Karpas-422 (cell line): Measurements from ENCODE around the gene RAB11FIP4. TPM values are rescaled to one million over a fixed set of nuclear protein-coding genes. Genes with fewer than 3 reads are reported as not detected.

Experiments
- DNase-seq: peaks from one replicate; pipeline ENCODE4 v3.0.0-alpha.2; 2015
- H2AFZ ChIP-seq: fragments of 200-600 bp; sonication (generic); 2 replicates; pipeline ENCODE4 v1.6.1; 2014; ENCODE audit warnings: antibody characterized with exemption, low read length, mixed read lengths
- H3K27ac ChIP-seq: fragments of 200-600 bp; sonication (generic); 2 replicates; pipeline ENCODE4 v1.5.1; 2014; ENCODE audit warnings: mild to moderate bottlenecking, low read length, moderate library complexity
- H3K27me3 ChIP-seq: fragments of 200-600 bp; sonication (generic); 2 replicates; pipeline ENCODE4 v1.6.1; 2014; ENCODE audit warnings: low read length, mixed read lengths
- H3K36me3 ChIP-seq: fragments of 200-600 bp; sonication (generic); 2 replicates; pipeline ENCODE4 v1.6.1; 2014; ENCODE audit warnings: low read length, mixed read lengths; ENCODE audit not compliant: insufficient read depth
- H3K4me1 ChIP-seq: fragments of 200-600 bp; sonication (generic); 2 replicates; pipeline ENCODE4 v1.6.1; 2014; ENCODE audit warnings: mild to moderate bottlenecking, low read length, mixed read lengths
- H3K4me2 ChIP-seq: fragments of 200-600 bp; sonication (generic); 2 replicates; pipeline ENCODE4 v1.6.1; 2014; ENCODE audit warnings: low read length, low read depth, mild to moderate bottlenecking; ENCODE audit not compliant: poor library complexity, severe bottlenecking
- H3K4me3 ChIP-seq: fragments of 200-600 bp; sonication (generic); 2 replicates; pipeline ENCODE4 v1.5.1; 2014; ENCODE audit warnings: mild to moderate bottlenecking, antibody characterized with exemption, low read length, mixed read lengths
- H3K79me2 ChIP-seq: fragments of 200-600 bp; sonication (generic); 2 replicates; pipeline ENCODE4 v1.6.1; 2014; ENCODE audit warnings: mild to moderate bottlenecking, low read length, mixed read lengths
- H3K9ac ChIP-seq: fragments of 200-600 bp; sonication (generic); 2 replicates; pipeline ENCODE4 v1.6.0; 2014; ENCODE audit warnings: low read length
- H3K9me2 ChIP-seq: fragments of 200-600 bp; sonication (generic), shearing (Covaris generic); replicated peaks from 2 replicates; pipeline ENCODE4 v1.6.0; 2014; ENCODE audit warnings: mild to moderate bottlenecking, low read length, moderate library complexity; ENCODE audit not compliant: insufficient read depth
- H3K9me3 ChIP-seq: fragments of 300-700, 200-600 bp; sonication (generic); 2 replicates; pipeline ENCODE4 v1.6.1; 2014; ENCODE audit warnings: low read length, mixed read lengths
- H4K20me1 ChIP-seq: fragments of 200-600 bp; sonication (generic); 2 replicates; pipeline ENCODE4 v1.6.1; 2014; ENCODE audit warnings: mild to moderate bottlenecking, antibody characterized with exemption, low read length, low read depth; ENCODE audit not compliant: insufficient read depth
- total RNA-seq: library from RNA; depleted of rRNA; stranded (reverse); fragments of >200 nt; shearing (Covaris generic); gene quantifications from 2 replicates; pipeline ENCODE4 v1.2.3, GENCODE V29; 2014; ENCODE audit warnings: low replicate concordance

The RAB11FIP4 gene
- total RNA-seq, 1 experiment from 2014 or later, result 3.6 TPM

- DNase-seq, result no peak
- Histone ChIP-seq H3K27ac (no peak overlapping the region), H3K36me3 (no peaks in the 10 kb centered on the region), H3K4me2 (no peak overlapping the region), H3K9me3 (no peaks in the 10 kb centered on the region), H3K27me3 (no peaks in the 10 kb centered on the region), H2AFZ (no peak overlapping the region), H3K4me3 (no peak overlapping the region), H3K9me2 (no peaks in the 10 kb centered on the region), H3K9ac (no peak overlapping the region), H3K79me2 (no peaks in the 10 kb centered on the region), H4K20me1 (no peaks in the 10 kb centered on the region), H3K4me1 (no peaks in the 10 kb centered on the region)
Measured at GRCh38 chr17:31472137-31472536, 80.7 kb downstream of the RAB11FIP4 start.

DNA sequence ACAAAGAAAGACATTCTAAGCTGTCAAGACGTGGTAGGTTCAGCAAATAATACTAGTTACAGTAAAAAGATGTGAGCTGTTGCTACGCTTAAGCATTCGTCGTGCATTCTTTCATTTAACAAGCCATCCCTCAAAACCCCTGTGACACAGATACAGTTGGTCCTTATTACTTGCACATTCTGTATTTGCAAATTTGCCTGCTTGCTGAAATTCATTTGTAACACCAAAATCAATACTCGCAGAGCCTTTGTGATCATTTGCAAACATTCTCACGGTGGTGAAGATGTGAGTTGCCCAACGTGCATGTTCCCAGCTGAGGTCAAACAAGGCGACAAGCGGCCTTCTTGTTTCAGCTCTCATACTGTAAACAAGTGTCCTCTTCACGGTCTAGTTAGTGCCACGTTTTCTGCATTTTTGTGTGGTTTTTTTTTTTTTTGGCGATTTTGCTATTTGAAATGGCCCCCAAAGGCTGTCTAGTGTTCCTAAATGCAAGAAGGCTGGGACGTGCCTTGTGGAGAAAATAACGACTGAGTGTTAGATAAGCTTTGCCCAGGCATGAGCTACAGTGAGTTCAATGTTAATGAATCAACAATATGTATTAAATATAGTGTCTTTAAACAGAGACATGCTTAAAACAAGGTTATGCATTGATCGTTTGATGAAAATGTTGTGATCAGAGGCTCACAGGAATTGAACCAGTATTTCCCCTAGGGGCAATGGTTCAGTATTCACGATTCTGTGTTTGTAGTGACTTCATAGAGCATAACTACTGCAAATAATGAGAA, 84.1 kb downstream of the RAB11FIP4 start:
- no peaks in the 10 kb centered on the region for H3K4me1 ChIP-seq
- H2AFZ ChIP-seq, result no peak overlapping the region
- no peaks in the 10 kb centered on the region for H3K27me3 ChIP-seq
- no peak overlapping the region for H3K9ac ChIP-seq
- H3K9me3 ChIP-seq, result no peaks in the 10 kb centered on the region
- no peaks in the 10 kb centered on the region for H3K79me2 ChIP-seq
- H3K9me2 ChIP-seq, result no peaks in the 10 kb centered on the region
- no peak overlapping the region for H3K4me3 ChIP-seq
- no peak overlapping the region for H3K4me2 ChIP-seq
- no peak for DNase-seq
- no peak overlapping the region for H3K27ac ChIP-seq
- no peaks in the 10 kb centered on the region for H4K20me1 ChIP-seq
- H3K36me3 ChIP-seq, result no peaks in the 10 kb centered on the region

DNA sequence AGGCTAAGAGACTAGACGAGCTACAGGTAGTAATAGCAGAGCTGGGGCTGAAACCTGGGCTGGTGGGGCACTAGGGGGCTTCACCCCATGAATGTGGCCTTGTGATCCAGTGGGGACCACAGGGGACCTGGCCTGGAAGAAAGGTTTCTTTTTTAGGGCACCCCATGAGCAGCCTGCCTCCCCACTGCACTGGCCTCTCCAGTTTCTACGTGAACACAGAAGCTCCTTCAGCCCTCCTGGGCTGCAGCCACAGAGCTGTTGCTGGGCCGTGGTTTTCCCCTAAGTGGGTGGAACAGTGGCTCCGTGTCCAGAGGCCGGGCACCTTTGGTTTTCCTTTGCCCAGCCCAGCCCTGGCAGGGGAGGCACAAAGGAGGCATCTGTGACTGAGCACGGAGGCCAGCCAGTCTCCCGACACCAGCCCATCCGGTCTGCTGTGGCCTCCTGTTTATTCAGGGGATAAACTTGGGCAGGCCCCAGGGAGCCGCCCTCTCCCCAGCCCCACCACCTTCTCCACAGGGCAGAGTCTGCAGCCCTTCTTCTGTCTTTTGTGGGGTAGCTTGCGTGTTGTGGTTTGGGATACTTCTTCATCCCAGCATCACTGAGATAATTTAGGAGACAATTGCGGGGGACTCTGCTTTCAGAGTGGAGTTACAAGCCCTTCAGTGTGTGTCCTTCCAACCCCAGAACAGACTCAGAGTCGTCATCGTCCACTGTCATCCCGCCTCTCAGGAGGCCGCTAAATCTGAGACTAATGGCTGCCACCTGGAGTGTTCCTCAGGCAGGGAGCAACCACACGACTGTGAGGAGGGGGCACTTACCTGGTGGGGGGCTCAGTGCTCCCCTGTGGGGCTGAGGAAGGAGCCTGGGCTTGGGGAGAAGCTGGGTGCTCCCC, 85.3 kb downstream of the RAB11FIP4 start:
- no peaks in the 10 kb centered on the region for H3K27me3 ChIP-seq
- H3K4me2 ChIP-seq, result no peak overlapping the region
- no peaks in the 10 kb centered on the region for H3K79me2 ChIP-seq
- no peaks in the 10 kb centered on the region for H3K9me3 ChIP-seq
- H3K9ac ChIP-seq, result no peak overlapping the region
- no peak for DNase-seq
- H3K9me2 ChIP-seq, result no peaks in the 10 kb centered on the region
- no peak overlapping the region for H3K27ac ChIP-seq
- no peaks in the 10 kb centered on the region for H3K36me3 ChIP-seq
- H2AFZ ChIP-seq, result no peak overlapping the region
- H3K4me3 ChIP-seq, result no peak overlapping the region
- H3K4me1 ChIP-seq, result no peaks in the 10 kb centered on the region
- no peaks in the 10 kb centered on the region for H4K20me1 ChIP-seq

DNA sequence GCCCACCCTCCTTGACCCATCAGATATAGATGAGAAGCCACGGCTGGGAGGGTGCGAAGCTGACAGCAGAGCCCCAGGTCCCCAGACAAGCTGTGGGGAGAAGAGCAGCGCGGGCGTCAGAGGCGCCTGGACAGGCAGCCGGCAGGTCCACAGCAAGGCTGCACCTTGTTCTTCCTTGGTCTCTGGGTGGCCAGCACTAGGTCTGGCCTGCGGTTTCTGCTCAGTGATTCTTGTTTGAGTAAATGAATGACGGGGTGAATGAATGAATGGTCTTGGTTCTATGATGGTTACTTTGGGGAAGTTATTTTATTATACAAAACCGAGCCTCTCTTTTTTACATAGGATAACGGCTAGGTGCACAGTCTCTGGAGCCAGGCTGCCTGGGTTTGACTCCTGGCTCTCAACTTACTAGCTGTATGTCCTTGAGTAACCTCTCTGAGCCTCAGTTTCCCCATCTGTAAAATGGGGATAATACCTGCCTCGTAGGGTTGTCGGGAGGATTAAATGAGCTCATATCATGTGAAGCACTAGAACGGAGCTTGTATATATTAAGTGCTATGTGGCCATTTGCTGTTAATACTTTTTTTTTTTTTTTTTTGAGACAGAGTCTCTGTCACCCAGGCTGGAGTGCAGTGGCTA, 86.1 kb downstream of the RAB11FIP4 start:
- Histone ChIP-seq H3K4me3 (no peak overlapping the region), H3K9ac (no peak overlapping the region), H4K20me1 (no peaks in the 10 kb centered on the region), H3K4me2 (no peak overlapping the region), H3K4me1 (no peaks in the 10 kb centered on the region), H3K27ac (no peak overlapping the region), H3K9me3 (no peaks in the 10 kb centered on the region), H3K27me3 (no peaks in the 10 kb centered on the region), H2AFZ (no peak overlapping the region), H3K79me2 (no peaks in the 10 kb centered on the region), H3K9me2 (no peaks in the 10 kb centered on the region), H3K36me3 (no peaks in the 10 kb centered on the region)
- DNase-seq, result no peak

DNA sequence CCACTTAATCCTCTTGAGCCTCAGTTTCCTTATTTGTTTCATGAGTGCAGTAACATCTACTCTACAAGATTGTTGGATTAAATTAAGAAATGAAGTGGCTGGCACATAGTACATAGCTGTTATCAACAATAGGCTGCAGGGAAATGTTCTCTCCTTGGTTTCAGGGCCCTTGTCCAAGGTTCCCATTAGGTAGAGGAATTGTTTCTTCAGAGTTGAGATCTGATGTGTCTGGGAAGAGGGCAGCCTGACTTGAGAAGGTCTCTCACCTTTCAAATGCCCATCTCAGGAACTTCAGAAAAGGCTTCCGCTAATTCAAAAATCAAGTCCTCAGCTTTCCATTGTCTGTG, 87.6 kb downstream of the RAB11FIP4 start:
- Histone ChIP-seq H3K27me3 (no peaks in the 10 kb centered on the region), H2AFZ (no peak overlapping the region), H3K4me1 (no peaks in the 10 kb centered on the region), H3K9ac (no peak overlapping the region), H3K27ac (no peak overlapping the region), H3K79me2 (no peaks in the 10 kb centered on the region), H3K9me2 (no peaks in the 10 kb centered on the region), H3K4me3 (no peak overlapping the region), H3K9me3 (no peaks in the 10 kb centered on the region), H4K20me1 (no peaks in the 10 kb centered on the region), H3K4me2 (no peak overlapping the region), H3K36me3 (no peaks in the 10 kb centered on the region)
- no peak for DNase-seq

DNA sequence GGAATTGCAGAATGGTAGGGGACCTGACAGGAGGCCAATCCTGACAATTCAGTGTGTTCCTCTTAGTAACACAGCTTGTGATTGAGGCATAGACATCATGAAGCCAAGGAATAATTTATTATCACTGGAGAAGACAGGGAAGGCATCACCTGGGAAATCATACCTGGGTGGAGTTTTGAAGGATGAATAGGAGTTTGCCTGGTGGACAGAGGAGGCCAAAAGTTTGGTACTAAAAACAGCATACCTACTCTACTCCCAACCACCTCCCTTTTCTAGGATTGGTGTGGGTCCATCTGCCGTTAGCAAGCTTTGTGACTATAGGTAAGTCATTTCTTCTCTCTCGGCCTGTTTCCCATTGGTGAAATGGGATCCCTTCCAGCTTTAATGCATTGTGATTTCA, 88.0 kb downstream of the RAB11FIP4 start:
- H3K9me3 ChIP-seq, result no peaks in the 10 kb centered on the region
- H3K4me1 ChIP-seq, result no peaks in the 10 kb centered on the region
- no peaks in the 10 kb centered on the region for H3K27me3 ChIP-seq
- no peak overlapping the region for H3K27ac ChIP-seq
- H3K79me2 ChIP-seq, result no peaks in the 10 kb centered on the region
- H2AFZ ChIP-seq, result no peak overlapping the region
- H3K36me3 ChIP-seq, result no peaks in the 10 kb centered on the region
- no peak overlapping the region for H3K4me3 ChIP-seq
- H3K9ac ChIP-seq, result no peak overlapping the region
- no peak for DNase-seq
- no peaks in the 10 kb centered on the region for H3K9me2 ChIP-seq
- H4K20me1 ChIP-seq, result no peaks in the 10 kb centered on the region
- no peak overlapping the region for H3K4me2 ChIP-seq

GRCh38 chr17:31480067-31480466, 88.6 kb downstream of the RAB11FIP4 start:
- Histone ChIP-seq H4K20me1 (no peaks in the 10 kb centered on the region), H2AFZ (no peak overlapping the region), H3K4me2 (no peak overlapping the region), H3K9me2 (no peaks in the 10 kb centered on the region), H3K4me3 (no peak overlapping the region), H3K4me1 (no peaks in the 10 kb centered on the region), H3K36me3 (no peaks in the 10 kb centered on the region), H3K9me3 (no peaks in the 10 kb centered on the region), H3K79me2 (no peaks in the 10 kb centered on the region), H3K27ac (no peak overlapping the region), H3K9ac (no peak overlapping the region), H3K27me3 (no peaks in the 10 kb centered on the region)
- no peak for DNase-seq
